ENCODE data around the gene KDM4F. TPM values are rescaled to one million over a fixed set of nuclear protein-coding genes. Genes with fewer than 3 reads are reported as not detected.

KDM4F gene
- total and polyA plus RNA-seq, 2 donors (not counting 3 experiments of a cell fraction or from before 2014, with no cell fraction given), result not detected

DNA sequence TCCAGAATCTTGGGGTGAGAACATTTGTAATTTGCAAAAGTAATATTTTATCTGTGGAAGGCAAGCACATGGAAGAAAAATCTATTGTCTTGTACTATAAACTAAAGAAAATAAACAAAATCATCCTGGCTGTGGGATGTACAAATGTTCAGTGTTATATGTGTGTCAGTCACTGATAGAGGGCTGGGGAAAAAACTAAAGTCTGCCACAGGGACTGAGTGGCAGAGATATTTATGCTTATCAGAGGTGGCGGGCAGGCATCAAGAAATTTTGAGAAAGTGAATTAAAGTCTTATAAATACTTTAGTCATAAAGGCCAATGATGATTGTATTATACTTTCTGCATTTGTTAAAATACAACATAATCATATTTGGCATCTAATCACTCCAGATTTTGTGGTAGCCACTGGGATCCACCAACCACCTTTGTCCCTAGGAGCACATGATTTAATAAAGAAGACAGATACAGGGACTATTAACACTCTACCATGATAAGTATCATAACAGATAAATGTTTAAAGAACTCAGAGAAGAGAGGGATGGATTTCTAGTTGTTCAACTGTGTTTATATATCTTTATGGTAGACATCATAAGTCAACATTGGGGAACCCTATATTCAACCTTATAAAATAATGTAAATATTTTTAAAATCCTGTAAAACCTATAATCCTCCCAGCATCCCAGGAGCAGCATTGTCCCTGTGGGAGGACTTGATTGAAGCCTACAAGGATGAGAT is 37.8 kb downstream of the KDM4F start:
- FAIRE-seq, result no peak
- Histone ChIP-seq H3K9ac (replicated peaks; ENCODE audit: extremely low read depth, insufficient read depth, low read length) (no peak overlapping the region), H3K4me2 (ENCODE audit: insufficient read depth, low read length) (no peak overlapping the region), H3K9me1 (replicated peaks; ENCODE audit: control insufficient read depth, extremely low read depth, insufficient read depth, low read length) (no peaks in the 10 kb centered on the region), H2AFZ (ENCODE audit: low read depth, low read length) (no peak overlapping the region), H3K27ac (ENCODE audit: insufficient read depth, low read depth, low read length) (no peak overlapping the region), H4K20me1 (replicated peaks; ENCODE audit: control insufficient read depth, extremely low read depth, insufficient read depth, low read length) (no peaks in the 10 kb centered on the region), H3K36me3 (ENCODE audit: control insufficient read depth in 2 of 2, extremely low read depth in 1 of 2, insufficient read depth in 2 of 2, low read length in 2 of 2) (no peaks in the 10 kb centered on the region), H3K4me3 (replicated peaks in 1 of 3; ENCODE audit: insufficient read depth in 1 of 3, low read depth in 1 of 3, low read length in 3 of 3) (no peak overlapping the region), H3K79me2 (ENCODE audit: control insufficient read depth, insufficient read depth, low read length) (no peaks in the 10 kb centered on the region), H3K4me1 (ENCODE audit: control insufficient read depth, extremely low read depth, insufficient read depth, low read length) (peaks cover 4% of the 10 kb centered on the region), H3K9me3 (replicated peaks; ENCODE audit: control insufficient read depth, insufficient read depth, low read length) (no peaks in the 10 kb centered on the region), H3K27me3 (ENCODE audit: control insufficient read depth in 2 of 2, insufficient read depth in 2 of 2, low read length in 2 of 2) (no peaks in the 10 kb centered on the region)
- DNase-seq (ENCODE audit: low read depth, low spot score), result no peak
- dilution Hi-C loops (cut with MboI; ENCODE audit: extremely low pct_ligation_motif_present, low sequenced_read_pairs) (no loop called here), intact Hi-C loops (cut with micrococcal nuclease) (loop anchor here (5.0 kb wide), 1 partner anchor 700 kb away; the partner anchor contains the start of gene FAM76B)
- POLR2A ChIA-PET, result no interaction called here
- TF ChIP-seq POLR2AphosphoS5 (IDR thresholded peaks at IDR 0.05; ENCODE audit: insufficient read depth, low read depth, low read length) (no peak), CTCF (IDR thresholded peaks at IDR 0.05; ENCODE audit: extremely low read depth in 1 of 2, insufficient read depth in 1 of 2, low read depth in 1 of 2, low read length in 2 of 2) (no peak), POLR2A (IDR thresholded peaks at IDR 0.05; ENCODE audit: low read depth, low read length) (no peak), MYC (IDR thresholded peaks at IDR 0.05; ENCODE audit: low read depth, low read length) (no peak), MAX (IDR thresholded peaks at IDR 0.05; ENCODE audit: insufficient read depth, insufficient read length) (no peak), JUN (IDR thresholded peaks at IDR 0.05; ENCODE audit: borderline replicate concordance, insufficient read depth, insufficient read length, low read depth) (no peak), EZH2 (IDR thresholded peaks at IDR 0.05; ENCODE audit: borderline replicate concordance, low read depth, low read length, severe bottlenecking) (no peak), GATA2 (IDR thresholded peaks at IDR 0.05; ENCODE audit: insufficient read depth, insufficient read length, low read depth, low read length) (no peak), FOS (IDR thresholded peaks at IDR 0.05; ENCODE audit: borderline replicate concordance, insufficient read depth, low read length) (no peak)
- no TSS peak for BruUV-seq (replicated peaks)
- CTCF ChIA-PET, result interaction anchor here (8.8 kb wide), 1 partner anchor 18 kb away, joined by 91 read pairs; the partner anchor contains the start of gene SRSF8

Measured in endothelial cell of umbilical vein (primary cell).